Ascending aorta (tissue), 2 donors: ENCODE measurements around the gene ACACA. TPM values are rescaled to one million over a fixed set of nuclear protein-coding genes. Genes with fewer than 3 reads are reported as not detected.

ENCODE experiments used
- DNase-seq, 2 donors: peaks; one replicate each; pipeline ENCODE4 v3.0.0-alpha.2; 2019; ENCODE audit warnings: low spot score in 2 of 2
- H3K27ac ChIP-seq, 2 donors: fragments of 200-600 bp; sonication (generic); one replicate each; pipeline ENCODE4 v1.5.1; 2016 to 2017; ENCODE audit warnings: mild to moderate bottlenecking in 1 of 2
- H3K27me3 ChIP-seq: fragments of 200-600 bp; sonication (generic); one replicate; pipeline ENCODE4 v1.5.1; 2017
- H3K36me3 ChIP-seq, 2 donors: fragments of 200-600 bp; sonication (generic); one replicate each; pipeline ENCODE4 v1.5.1; 2016
- H3K4me1 ChIP-seq, 2 donors: fragments of 200-600 bp; sonication (generic); one replicate each; pipeline ENCODE4 v1.5.1; 2016 to 2017; ENCODE audit warnings: mild to moderate bottlenecking in 1 of 2
- H3K4me3 ChIP-seq, 2 donors: fragments of 200-600 bp; sonication (generic); one replicate each; pipeline ENCODE4 v1.5.1; 2016 to 2017; ENCODE audit warnings: mild to moderate bottlenecking in 1 of 2
- H3K9me3 ChIP-seq, 2 donors: fragments of 200-600 bp; sonication (generic); one replicate each; pipeline ENCODE4 v1.5.1; 2016
- intact Hi-C: fragments of 100-400 bp; cut with DNase I; formaldehyde crosslinking; loops from one replicate; pipeline ENCODE4 v1.15.1; 2023
- total RNA-seq: library from RNA; depleted of rRNA; stranded (reverse); fragments of >200 nt; gene quantifications from one replicate; pipeline ENCODE4 v1.1.0, GENCODE V29; 2016
- TF ChIP-seq, protein P1 (sequence below), 3 experiments: fragments of 200-600 bp in 2 of 3; fragments of 450-650 bp in 1 of 3; sonication (generic) in 2 of 3; IDR thresholded peaks; one replicate each; pipeline ENCODE4 v1.5.1; 2016 to 2019; ENCODE audit warnings: antibody characterized with exemption in 3 of 3, mild to moderate bottlenecking in 1 of 3, moderate library complexity in 1 of 3

The ACACA gene
- total RNA-seq, 1 donor from 2014 or later, result 69.0 TPM

DNA sequence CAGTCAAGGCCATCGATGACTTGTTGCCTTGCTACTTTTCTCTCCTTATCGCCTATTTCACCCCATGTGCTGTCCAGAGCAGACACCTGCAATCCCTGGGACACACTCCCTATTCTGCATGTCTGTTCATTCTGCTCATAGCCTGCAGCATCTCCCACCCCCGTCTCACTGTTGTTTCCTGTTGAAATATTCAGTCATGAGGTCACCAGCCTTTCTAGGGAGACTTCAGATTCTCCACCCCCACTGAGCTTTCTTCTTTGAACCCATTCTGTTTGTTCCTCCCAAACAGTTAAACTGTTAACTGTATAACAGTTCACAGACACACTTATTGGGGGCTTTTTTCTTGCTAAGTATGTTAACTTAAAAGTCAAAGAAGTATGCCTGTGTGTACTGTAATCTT lies 363.4 kb downstream of the ACACA start:
- Histone ChIP-seq H3K4me3 (no peak overlapping the region), H3K27me3 (no peaks in the 10 kb centered on the region), H3K36me3 (no peaks in the 10 kb centered on the region), H3K4me1 (no peaks in the 10 kb centered on the region), H3K27ac (no peak overlapping the region), H3K9me3 (no peaks in the 10 kb centered on the region)
- DNase-seq, result no peak
- TF ChIP-seq, protein P1, sequence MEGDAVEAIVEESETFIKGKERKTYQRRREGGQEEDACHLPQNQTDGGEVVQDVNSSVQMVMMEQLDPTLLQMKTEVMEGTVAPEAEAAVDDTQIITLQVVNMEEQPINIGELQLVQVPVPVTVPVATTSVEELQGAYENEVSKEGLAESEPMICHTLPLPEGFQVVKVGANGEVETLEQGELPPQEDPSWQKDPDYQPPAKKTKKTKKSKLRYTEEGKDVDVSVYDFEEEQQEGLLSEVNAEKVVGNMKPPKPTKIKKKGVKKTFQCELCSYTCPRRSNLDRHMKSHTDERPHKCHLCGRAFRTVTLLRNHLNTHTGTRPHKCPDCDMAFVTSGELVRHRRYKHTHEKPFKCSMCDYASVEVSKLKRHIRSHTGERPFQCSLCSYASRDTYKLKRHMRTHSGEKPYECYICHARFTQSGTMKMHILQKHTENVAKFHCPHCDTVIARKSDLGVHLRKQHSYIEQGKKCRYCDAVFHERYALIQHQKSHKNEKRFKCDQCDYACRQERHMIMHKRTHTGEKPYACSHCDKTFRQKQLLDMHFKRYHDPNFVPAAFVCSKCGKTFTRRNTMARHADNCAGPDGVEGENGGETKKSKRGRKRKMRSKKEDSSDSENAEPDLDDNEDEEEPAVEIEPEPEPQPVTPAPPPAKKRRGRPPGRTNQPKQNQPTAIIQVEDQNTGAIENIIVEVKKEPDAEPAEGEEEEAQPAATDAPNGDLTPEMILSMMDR (IDR thresholded peaks at IDR 0.05), result no peak
- intact Hi-C loops, result no loop called here

DNA sequence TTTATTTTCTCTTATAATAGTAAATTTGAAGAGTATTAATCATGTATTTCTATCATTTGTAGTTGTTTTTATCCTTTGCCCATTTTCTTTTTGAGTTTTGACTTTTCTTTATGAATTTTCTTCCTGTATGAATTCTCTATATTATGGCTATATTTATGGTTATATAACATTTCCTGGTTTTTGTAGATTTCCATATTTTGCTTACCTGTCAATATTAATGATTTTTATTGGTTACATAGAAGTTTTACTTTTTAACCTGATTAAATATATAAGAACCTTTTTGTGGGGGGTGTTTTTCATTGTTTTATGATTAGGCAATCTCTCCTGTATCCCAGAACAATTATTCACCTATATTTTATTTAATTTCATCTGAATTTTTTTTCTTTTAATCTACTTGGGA lies 364.7 kb downstream of the ACACA start:
- intact Hi-C loops, result no loop called here
- no peak overlapping the region for H3K27ac ChIP-seq
- TF ChIP-seq, protein P1 (IDR thresholded peaks at IDR 0.05), result no peak
- H3K36me3 ChIP-seq, result no peaks in the 10 kb centered on the region
- no peaks in the 10 kb centered on the region for H3K27me3 ChIP-seq
- no peak overlapping the region for H3K4me3 ChIP-seq
- DNase-seq, result no peak
- no peaks in the 10 kb centered on the region for H3K9me3 ChIP-seq
- H3K4me1 ChIP-seq, result no peaks in the 10 kb centered on the region

DNA sequence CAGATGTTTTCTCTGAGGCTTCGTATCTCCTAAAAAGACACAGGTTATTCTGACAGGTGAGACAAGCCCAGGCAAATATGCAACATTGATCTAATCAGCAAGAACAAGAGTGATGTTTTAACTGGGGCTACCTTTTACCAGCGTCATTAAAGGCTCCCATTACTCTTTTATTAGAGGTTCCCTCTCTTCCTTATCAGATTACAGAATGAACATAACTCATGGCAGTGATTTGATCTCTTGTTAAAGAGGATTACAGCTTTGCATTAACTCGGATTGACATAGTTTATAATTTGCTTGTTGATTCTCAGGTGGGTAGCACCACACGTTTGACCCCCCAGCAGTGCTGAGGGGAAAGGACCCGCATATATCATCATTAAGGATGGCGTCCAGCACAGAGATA lies 367.4 kb downstream of the ACACA start:
- H3K9me3 ChIP-seq, result no peaks in the 10 kb centered on the region
- no peaks in the 10 kb centered on the region for H3K27me3 ChIP-seq
- no peaks in the 10 kb centered on the region for H3K4me1 ChIP-seq
- TF ChIP-seq, protein P1 (IDR thresholded peaks at IDR 0.05), result no peak
- no peak overlapping the region for H3K4me3 ChIP-seq
- DNase-seq, result no peak
- intact Hi-C loops, result no loop called here
- no peak overlapping the region for H3K27ac ChIP-seq
- H3K36me3 ChIP-seq, result no peaks in the 10 kb centered on the region

DNA sequence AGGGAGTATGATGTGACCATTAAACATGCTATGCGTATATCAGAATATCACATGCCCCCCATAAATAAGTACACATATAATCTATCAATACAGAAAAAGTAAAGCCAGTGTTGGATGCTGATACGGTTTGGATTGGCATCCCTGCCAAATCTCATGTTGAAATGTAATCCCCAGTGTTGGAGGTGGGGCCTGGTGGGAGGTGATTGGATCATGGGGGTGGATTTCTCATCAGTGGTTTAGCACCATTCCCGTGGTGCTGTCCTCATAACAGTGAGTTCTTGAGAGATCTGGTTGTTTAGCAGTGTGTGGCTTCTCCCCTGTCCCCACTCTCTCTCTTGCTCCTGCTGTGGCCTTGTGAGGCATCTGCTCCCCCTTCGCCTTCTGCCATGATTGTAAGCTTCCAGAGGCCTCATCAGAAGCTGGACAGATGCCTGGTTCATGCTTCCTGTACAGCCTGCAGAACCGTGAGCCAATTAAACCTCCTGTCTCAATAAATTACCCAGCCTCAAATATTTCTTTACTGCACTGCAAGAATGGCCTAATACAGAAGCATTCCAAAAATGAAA lies 369.0 kb downstream of the ACACA start:
- DNase-seq, result no peak
- Histone ChIP-seq H3K27ac (no peak overlapping the region), H3K4me3 (no peak overlapping the region), H3K36me3 (no peaks in the 10 kb centered on the region), H3K4me1 (no peaks in the 10 kb centered on the region), H3K9me3 (no peaks in the 10 kb centered on the region), H3K27me3 (no peaks in the 10 kb centered on the region)
- intact Hi-C loops, result no loop called here
- TF ChIP-seq, protein P1 (IDR thresholded peaks at IDR 0.05), result no peak

Other genes with a start within 250 kb of the ACACA start
- gene C17orf78, start 30.9 kb downstream of the ACACA start, total RNA-seq, result not detected
- 7.7 TPM for gene TADA2A, start 50 bp upstream of the ACACA start, total RNA-seq
- 4.6 TPM for gene DUSP14, start 83.1 kb upstream of the ACACA start, total RNA-seq
- gene SYNRG, start 202.6 kb upstream of the ACACA start, total RNA-seq, result 47.1 TPM
- 12.6 TPM for gene DDX52, start 236.6 kb upstream of the ACACA start, total RNA-seq